Hindlimb muscle (tissue), 1 donor: ENCODE results near the gene SPINK6. TPM values are rescaled to one million over a fixed set of nuclear protein-coding genes. Genes with fewer than 3 reads are reported as not detected.
A peak's percentile ranks its signal among the peaks of the same experiment; 100 is the strongest.

Experiments
- DNase-seq: peaks from one replicate; pipeline ENCODE4 v3.0.0-alpha.2; 2013
- polyA plus RNA-seq: library from polyadenylated mRNA; unstranded; fragments of 120-200 nt; gene quantifications from one replicate; pipeline ENCODE4 v1.2.1, GENCODE V29; 2013; ENCODE audit not compliant: insufficient read length

SPINK6 gene, protein sequence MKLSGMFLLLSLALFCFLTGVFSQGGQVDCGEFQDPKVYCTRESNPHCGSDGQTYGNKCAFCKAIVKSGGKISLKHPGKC
- not detected for polyA plus RNA-seq

DNA sequence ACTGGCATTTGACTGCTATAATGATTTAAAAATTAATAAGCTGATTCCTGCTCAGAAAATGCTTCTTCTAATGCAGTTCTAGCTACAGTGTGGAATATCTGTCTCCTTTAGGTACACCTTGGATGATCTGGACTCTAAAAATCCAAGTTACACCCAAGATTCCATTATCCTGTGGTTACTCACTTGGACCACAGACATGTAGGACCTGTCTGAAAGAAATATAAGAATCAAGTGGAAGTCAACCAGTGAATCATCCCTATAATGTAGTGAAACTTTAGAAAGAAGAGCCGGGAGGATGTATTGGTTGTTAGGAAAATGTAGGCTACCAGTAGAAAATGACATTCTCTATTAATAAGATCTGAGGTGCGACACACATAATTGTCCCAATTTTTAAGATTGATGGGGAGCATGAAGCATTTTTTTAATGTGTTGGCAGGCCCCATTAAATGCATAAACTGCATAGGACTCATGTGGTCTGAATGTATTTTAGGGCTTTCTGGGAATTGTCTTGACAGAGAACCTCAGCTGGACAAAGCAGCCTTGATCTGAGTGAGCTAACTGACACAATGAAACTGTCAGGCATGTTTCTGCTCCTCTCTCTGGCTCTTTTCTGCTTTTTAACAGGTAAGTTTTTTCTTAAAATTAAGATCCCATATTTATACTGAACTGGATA lies at the start of gene SPINK6:
Gene SPINK6 (plus strand): TSS at position 512 of the 673 bp plus-strand sequence. CDS start 55 bp downstream, at position 567.
- DNase-seq: no peak

DNA sequence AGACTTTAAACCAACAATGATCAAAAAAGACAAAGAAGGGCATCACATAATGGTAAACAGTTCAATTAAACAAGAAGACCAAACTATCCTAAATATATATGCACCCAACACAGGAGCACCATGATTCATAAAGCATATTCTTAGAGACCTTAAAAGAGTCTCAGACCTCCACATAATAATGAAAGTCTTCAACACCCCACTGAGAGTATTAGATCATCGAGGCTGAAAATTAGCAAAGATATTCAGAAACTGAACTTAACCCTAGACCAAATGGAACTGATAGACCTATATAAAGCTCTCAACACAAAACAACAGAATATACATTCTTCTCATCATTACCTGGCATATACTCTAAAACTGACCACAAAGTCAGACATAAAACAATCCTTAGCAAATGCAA lies 46.2 kb upstream of the SPINK6 start:
- DNase-seq: no peak

DNA sequence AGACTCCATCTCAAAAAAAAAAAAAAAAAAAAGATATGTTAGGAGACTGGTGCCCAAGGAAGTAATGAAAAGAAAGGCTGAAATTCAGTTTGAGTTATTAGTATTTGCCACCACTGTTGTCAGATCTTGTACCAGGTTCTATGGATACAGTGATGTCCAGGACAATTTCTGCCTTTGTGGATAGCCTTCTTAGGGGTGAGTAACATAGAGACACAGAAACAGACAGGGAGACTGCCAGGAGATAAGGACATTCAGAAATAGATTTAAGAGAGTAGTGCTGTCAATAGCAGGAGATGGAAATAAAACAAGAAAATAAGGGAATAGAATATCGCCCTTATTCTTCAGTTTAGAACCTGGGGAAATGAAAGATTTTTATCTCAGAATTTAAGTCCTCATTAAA lies 40.8 kb upstream of the SPINK6 start:
- DNase-seq: no peak

DNA sequence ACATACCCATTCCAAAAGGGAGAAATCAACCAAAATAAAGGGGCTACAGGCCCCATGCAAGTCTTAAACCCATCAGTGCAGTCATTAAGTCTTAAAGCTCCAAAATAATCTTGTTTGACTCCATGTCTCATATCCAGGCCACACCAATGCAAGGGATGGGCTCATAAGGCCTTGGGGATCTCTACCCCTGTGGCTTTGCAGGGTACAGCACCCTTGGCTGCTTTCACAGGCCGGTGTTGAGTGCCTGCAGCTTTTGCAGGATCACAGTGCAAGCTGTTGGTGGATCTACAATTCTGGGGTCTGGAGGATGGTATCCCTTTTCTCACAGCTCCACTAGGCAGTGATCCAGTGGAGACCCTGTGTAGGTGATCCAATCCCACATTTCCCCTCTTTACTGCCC lies 39.5 kb upstream of the SPINK6 start:
- DNase-seq: no peak

DNA sequence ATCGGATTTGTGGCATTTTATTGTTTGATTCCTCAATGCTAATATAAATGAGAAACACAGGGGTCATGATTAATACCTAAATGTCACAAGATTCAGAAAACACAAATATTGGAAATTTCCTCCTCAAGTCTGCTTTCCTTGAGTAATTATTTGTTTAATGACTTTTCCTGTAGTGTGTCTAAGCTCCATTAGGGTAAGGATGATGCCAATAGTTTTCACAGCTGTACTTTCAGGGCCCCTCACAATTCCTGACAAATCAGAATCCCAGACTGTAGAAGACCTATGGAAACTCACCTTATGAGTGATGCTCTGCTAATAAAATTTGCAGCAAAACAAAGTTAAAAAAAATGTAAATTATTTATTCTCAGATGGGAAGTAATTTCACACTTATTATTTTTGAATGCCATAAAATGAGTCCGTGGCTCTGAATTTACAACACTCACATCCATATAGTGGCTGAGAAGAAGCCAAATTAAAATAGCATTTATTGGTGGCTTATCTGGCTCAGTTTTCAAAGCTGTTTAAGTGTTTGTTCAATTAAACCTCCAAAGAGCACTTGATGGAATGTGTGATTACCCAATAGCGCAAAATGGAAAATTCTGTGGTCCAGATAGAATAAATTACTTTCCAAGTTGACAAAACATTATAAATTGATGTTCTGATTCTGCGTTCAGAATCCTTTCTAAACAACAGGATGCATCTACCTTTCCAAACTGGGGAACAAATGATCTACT lies 36.1 kb upstream of the SPINK6 start:
- no peak for DNase-seq

DNA sequence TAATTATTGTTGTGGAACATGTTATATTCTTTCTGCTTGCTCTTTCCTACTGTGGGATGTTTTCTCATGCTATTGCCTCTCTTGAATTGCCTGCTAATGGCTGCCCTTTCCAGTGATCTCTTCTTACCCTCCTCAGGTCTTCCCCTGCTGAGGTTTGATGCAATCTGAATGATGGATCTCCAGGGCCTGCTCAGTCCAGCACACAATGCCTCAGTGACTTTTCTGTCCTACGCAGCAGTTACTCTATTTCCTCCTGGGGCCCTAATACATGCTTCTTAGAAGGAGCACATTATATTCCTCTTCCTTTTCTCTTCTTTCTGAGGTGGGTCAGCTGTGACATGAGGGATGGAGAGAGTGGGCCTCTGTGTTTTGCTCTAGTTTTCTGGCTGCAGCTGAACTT lies 34.6 kb upstream of the SPINK6 start, which contains the start of gene SPINK14:
Gene SPINK14 (plus strand): TSS at position 301 of the 400 bp plus-strand sequence. CDS start 1,187 bp downstream, outside the sequence.
- no peak for DNase-seq

DNA sequence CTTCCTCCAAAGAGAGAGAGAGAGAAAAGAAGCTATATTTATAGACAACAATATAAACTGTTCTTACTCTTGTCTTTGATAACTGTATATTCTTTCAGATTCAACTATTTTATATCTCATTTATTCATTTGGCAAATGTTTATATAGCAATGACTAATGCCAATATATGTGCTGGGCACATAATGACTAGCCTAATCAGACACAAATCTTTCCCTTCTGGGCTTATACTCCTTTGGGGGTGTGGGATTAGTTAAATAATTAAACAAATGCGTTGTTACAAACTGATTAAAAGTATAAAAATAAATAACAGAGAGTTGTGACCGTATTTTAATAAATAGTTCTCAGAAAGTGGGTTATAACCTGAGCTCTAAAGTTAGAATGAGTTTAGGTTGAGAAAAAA lies 30.5 kb upstream of the SPINK6 start:
- no peak for DNase-seq

DNA sequence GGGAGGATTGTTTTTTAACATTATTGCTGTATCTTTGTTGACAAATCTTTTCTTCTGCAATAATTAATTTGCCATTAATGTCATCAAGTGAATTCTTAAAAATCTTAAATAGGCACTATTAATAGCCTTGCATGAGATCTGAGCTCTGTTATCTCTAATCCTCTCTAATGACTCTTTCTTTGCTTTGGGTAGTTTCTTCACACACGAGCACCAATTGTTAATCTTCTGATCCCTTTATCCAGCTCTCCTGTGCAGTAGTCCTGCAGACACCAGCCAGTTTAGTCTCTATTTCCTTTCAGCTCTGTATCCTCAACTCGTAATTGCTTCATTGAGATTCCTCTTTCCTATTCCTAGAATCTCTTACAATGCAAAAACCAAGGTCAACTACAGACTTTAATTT lies 26.4 kb upstream of the SPINK6 start:
- no peak for DNase-seq

DNA sequence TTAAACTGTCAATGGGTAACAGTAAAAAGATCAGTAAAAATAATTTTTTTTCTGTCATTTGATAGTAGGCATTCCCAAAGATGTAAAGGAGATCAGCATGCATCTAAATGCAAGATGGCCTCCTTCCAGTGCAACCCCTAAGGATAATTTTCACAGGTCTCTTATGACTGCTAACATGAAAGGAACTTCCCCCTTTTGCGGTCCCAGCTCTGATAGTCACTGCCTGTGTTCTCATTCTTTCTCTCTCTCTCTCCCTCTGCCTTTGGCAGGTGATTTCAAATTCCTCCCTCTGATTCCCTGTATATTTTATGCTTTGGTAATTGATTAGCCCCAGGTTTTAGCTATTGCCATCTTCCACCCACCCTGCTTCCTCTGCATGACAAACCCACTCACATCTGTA lies 25.6 kb upstream of the SPINK6 start:
- DNase-seq: no peak

DNA sequence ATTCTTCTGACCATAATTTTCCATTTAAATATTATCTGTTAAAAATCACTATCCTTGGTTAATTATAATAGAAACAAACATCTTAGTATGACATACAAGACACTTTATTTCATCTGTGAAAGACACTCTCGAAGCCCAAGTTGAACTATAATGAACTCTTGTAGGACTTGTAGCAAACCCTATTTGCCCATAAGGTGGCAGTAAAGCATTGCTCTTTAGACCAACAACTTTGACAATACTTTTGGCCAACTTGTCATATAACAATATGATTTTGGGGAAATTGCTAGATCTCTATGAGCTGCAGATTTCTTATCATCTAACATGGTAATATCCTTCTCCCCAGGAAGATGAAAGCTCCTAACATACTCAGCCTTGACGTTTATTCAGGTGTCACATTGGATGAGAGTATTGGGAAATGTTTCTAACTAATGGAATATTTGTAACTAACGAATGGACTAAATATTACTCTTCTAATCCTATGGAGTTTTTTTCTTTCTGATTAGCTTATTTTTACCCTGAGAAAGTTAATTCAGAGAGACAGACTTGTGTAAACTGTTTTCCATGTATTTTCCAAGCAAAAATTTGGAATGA lies 23.5 kb upstream of the SPINK6 start:
- DNase-seq: peak; percentile 32

DNA sequence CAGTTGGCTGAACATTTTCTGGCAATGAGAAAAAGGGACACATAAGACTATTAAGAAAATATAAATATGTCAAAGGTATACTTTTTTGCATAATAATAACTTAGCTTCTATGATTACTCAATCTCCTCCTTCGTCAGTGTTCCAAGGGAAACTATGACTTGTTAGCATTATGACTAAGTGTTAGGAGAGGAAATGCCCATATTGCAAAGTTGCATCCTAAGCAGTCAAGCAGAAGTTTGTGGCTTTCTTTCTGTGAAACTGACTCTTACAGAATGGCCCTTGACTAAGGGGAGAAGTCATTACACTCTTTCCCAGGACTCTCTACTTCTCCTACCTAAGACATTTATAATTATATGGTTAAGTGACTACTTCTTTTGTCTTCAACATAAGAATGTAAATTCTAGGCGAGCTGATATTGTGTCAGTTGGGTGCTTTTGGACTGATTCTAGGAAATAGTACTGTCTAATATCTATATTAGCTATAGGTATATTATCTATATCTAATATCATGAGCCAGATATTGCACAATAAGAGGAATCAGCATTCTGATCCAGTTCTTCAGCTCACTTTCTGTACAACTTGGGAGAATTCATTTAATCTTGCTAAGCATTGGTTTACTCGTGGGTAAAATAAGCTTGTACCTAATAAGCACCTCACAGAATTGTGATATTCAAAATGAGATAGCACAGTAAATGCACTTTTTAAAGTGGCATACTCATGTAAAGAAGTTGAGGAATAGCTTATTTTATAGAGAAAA lies 16.4 kb upstream of the SPINK6 start:
- no peak for DNase-seq

DNA sequence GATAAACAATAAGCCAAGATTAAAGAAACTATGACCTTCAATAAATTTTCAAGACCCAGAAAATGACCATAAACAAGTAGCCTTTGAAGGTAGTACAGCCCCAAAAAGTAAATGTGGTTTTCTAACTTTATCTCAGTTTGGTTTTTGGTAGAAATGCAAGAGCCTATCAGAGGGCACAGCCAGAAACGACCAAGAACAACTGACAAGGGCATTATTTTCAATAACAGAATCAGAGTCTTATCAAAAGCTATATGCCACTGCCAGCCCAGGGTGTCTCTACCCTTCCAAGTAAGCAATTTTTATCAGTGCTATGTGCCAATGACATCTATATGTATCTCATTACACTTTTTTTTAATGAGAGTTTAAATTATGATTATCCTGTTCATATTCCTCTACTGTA lies 11.8 kb upstream of the SPINK6 start:
- no peak for DNase-seq

DNA sequence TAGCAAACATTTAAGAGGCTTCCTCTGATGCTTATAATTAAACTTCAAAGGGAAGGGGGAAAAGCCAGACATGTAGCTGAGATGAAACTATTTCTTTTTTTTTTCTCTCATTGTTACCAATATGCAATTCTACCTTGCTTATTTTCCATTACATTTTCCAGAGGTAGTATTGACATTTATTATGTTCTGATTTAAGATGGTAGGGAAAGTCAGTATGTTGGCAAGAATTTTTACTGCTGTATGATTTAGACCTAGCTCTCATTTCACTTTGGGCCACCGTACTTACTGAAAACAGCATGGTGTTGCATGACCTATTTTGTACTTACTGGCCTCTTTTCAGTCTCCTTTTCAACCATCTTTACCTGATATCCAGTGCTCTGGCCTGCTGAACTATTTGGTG lies 9.6 kb upstream of the SPINK6 start:
- DNase-seq: no peak

DNA sequence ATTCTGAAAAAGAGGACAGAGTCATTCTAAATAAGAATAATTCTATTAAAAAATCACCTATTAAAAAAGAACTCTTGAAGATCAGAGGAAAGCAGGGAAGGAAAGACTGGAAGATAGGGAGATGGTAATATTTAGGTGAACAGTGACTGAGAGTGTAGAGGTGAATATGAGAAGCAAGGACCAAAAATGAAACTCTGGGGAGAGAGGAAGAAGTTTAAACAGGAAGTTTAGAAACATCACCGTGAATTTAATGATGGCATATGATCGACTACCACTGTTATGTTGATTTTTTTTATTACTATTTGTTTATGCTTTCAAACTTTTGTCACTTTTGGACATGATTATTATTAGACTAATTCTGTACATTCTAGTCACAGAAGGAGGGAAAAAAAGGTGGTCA lies 1.7 kb upstream of the SPINK6 start:
- no peak for DNase-seq

DNA sequence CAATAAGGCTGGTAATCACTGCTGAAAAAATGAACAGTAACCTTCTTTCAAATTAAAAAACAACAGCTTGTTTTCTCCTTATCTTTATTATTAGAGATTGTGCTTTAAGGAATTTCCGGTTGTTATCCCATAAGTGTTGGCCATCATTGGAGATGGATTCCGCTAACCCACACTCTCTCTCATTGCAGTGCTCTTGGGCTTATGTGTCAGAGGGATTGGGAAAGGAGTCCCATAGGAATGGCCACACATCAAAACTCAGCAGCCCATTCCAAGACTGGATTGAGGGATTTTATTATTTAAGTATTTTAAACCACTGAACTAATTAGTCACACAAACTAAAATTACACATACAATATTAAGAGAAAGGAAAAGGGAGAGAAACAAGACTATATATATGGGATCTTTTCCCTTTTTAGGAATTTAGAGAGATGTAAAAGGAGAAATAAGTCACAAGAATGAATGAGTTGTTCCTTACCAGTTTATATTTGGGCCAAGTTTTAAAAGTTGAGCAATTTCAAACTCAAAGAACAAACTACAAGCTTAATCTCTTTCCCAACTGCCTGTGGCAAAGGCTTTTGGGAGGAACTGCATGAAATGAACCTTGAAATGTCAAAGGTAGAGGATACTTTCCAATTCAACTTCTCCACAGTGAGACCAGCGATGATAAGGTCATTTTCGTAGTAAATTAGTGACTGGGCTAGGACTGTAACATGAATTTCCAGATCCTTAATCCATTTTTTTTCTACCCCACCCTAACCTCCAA lies 2.4 kb downstream of the SPINK6 start:
- DNase-seq: no peak

DNA sequence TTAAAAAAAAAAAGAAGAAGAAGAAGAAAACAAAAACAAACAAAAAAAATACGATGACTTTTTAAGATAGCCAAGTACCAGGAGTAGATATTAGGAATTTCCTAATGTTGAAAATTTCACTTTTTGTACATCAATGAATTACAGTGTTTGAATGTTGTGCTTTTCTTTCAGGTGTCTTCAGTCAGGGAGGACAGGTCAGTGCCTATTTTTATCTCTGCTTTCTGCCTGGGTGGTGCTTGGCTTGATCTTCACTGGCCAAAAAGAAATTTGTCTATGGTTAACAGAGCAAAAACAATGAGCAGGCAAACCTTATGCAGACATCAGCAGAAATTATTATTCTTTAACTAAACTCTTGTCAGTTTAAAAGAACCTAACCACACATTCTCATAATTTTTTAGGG lies 3.0 kb downstream of the SPINK6 start:
- DNase-seq: no peak

DNA sequence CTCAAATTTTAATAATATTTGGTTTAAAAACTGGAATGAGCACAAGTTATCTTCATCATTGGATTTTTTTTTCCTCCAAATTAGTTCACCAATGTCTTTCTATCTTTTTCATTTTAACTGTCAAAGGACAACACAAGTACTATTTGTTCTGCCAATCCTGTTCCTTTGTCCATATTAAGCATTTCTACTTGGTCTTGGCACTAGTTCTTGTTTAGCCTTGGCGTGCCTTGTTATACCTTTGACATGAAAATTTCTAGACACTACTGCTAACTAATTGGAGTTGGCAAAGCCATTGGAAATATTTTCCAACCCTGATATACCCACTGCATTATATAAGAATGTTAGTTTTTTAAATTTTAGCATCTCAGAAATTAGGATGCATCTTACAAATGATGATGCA lies 3.8 kb downstream of the SPINK6 start:
- DNase-seq: no peak

DNA sequence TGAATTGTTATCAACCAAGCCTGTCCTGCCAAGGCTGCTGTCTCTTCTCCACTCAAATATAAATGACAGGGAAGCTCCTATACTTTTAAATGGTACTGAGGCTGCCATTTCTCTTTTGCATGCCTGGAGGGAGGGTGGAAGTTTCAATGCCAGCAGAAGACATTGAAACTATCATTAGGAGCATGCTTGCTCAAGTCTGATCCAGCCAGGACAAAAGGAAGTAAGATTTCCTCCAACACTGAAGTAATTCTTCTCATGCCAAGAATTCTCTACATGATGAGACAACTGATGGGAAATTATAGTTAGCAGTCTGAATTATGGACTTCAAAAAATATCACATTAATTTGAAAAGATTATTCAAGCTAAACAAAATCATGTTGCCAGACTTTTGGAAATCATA lies 5.4 kb downstream of the SPINK6 start:
- DNase-seq: no peak

DNA sequence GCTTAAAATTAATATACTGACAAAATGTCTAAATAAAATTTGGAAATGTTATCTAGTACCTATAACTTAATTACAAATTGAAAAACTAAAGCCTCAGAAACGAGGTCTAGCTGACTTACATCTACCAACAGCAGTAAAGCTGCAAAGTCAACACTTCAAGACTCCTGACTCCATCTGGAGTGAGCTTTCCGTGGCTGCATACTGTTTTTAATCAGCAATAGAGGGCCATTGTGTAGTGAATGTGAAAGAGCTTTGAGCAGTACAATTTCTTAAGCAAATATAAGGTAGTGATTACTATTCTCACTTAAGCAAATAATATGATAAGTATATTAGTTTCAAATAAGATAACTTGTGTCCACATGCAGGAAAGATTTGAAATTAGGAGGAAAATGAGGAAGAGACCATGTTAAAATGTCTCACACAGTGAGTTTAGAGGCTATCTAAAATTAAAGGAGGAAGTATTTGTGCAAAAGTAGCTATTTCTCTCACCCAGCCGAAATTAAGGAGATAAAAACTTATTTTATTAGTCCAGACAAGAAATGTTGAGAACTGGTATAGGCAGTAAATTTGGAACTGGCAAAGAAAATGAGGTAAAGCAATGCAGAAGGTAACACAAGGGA lies 6.4 kb downstream of the SPINK6 start:
- no peak for DNase-seq

DNA sequence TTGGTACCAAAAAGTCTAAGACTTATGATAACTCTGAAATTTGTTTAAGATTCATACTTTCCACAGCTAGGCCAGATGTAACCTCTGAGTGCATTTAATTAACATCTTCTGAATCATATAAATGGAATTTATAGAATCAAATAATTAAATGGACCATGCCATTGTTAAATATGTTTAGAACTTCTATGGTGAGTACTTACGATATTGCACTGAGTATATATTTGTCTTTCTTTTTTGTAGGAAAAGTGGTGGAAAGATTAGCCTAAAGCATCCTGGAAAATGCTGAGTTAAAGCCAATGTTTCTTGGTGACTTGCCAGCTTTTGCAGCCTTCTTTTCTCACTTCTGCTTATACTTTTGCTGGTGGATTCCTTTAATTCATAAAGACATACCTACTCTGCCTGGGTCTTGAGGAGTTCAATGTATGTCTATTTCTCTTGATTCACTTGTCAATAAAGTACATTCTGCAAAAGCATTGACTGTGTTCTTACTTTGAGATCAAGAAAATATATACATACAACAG lies 11.9 kb downstream of the SPINK6 start:
- DNase-seq: no peak

DNA sequence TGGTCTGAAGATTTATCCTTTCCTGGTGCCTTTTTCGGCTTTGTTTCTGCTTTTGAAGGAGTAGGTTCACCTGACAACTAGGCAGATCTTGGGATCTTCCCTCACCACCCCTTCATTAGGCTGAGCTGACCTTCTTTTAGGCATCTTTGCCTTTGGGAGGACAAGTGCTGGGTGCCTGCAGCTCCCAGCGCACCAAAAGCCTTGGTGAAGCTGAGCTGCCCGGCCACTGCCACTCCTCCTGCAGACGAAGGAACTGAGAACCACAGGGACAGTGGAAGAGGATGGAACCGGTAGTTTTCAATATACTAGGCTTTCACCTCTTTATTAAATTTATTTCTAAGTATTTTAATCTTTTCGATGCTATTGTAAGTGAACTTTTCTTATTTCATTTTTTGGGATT lies 18.7 kb downstream of the SPINK6 start:
- no peak for DNase-seq
